HepG2 (cell line): ENCODE results near the gene LRRC73. TPM values are rescaled to one million over a fixed set of nuclear protein-coding genes. Genes with fewer than 3 reads are reported as not detected.

Experiments
- ARHGAP35 ChIP-seq: sonication (generic); formaldehyde crosslinking; IDR thresholded peaks from 2 replicates; pipeline ENCODE4 v1.9.0; 2022; ENCODE audit warnings: mild to moderate bottlenecking, inconsistent platforms, moderate library complexity, missing genetic modification reagents, borderline replicate concordance
- IKZF1 ChIP-seq: fragments of 450-650 bp; IDR thresholded peaks from 2 replicates; pipeline ENCODE4 v1.7.1; 2016
- MED8 ChIP-seq: sonication (generic); formaldehyde crosslinking; IDR thresholded peaks from 2 replicates; pipeline ENCODE4 v1.8.1; 2023; ENCODE audit warnings: mild to moderate bottlenecking, missing genetic modification reagents; ENCODE audit not compliant: insufficient replicate concordance
- MIXL1 ChIP-seq: IDR thresholded peaks from 2 replicates; pipeline ENCODE4 v1.6.1; 2016
- NR2C2 ChIP-seq: sonication (generic); formaldehyde crosslinking; IDR thresholded peaks from 2 replicates; pipeline ENCODE4 v1.4.0; 2020; ENCODE audit warnings: missing genetic modification reagents, mild to moderate bottlenecking, moderate library complexity, borderline replicate concordance
- PRPF4 ChIP-seq: fragments of 200-400 bp; formaldehyde crosslinking; IDR thresholded peaks from 2 replicates; pipeline ENCODE4 v1.6.1; 2016; ENCODE audit warnings: low read length, low read depth; ENCODE audit not compliant: poor library complexity, severe bottlenecking
- RARA ChIP-seq: IDR thresholded peaks from 2 replicates; pipeline ENCODE4 v1.6.1; 2016; ENCODE audit warnings: missing genetic modification reagents, missing compliant biosample characterization
- RARG ChIP-seq: sonication (generic); formaldehyde crosslinking; IDR thresholded peaks from 2 replicates; pipeline ENCODE4 v1.4.0; 2020; ENCODE audit warnings: low read depth, mild to moderate bottlenecking, missing genetic modification reagents
- RNF2 ChIP-seq: fragments of 450-650 bp; conservative IDR thresholded peaks from 2 replicates; pipeline ENCODE4 v1.6.1; 2016; ENCODE audit warnings: low read depth
- RORA ChIP-seq: sonication (generic); formaldehyde crosslinking; IDR thresholded peaks from 2 replicates; pipeline ENCODE4 v1.5.0; 2020; ENCODE audit warnings: mild to moderate bottlenecking, missing genetic modification reagents, moderate library complexity
- SNAI1 ChIP-seq: sonication (generic); formaldehyde crosslinking; IDR thresholded peaks from 2 replicates; pipeline ENCODE4 v1.5.0; 2020; ENCODE audit warnings: mild to moderate bottlenecking, missing genetic modification reagents, borderline replicate concordance
- TBX2 ChIP-seq: sonication (generic); formaldehyde crosslinking; IDR thresholded peaks from 2 replicates; pipeline ENCODE4 v1.5.0; 2020; ENCODE audit warnings: missing genetic modification reagents, mild to moderate bottlenecking, borderline replicate concordance
- TRIM24 ChIP-seq: sonication (generic); formaldehyde crosslinking; IDR thresholded peaks from 2 replicates; pipeline ENCODE4 v1.8.0; 2022; ENCODE audit warnings: mild to moderate bottlenecking, missing genetic modification reagents
- ZNF124 ChIP-seq: sonication (generic); formaldehyde crosslinking; IDR thresholded peaks from 2 replicates; pipeline ENCODE4 v1.4.0; 2020; ENCODE audit warnings: missing genetic modification reagents
- ZNF335 ChIP-seq: sonication (generic); formaldehyde crosslinking; IDR thresholded peaks from 2 replicates; pipeline ENCODE4 v1.4.0; 2020; ENCODE audit warnings: missing genetic modification reagents
- ZNF547 ChIP-seq: sonication (generic); formaldehyde crosslinking; IDR thresholded peaks from 2 replicates; pipeline ENCODE4 v1.5.1; 2020; ENCODE audit warnings: mild to moderate bottlenecking, missing genetic modification reagents
- ZNF556 ChIP-seq: sonication (generic); formaldehyde crosslinking; IDR thresholded peaks from 2 replicates; pipeline ENCODE4 v1.4.0; 2020; ENCODE audit warnings: mild to moderate bottlenecking, missing genetic modification reagents, borderline replicate concordance
- ZNF781 ChIP-seq: sonication (generic); formaldehyde crosslinking; IDR thresholded peaks from 2 replicates; pipeline ENCODE4 v1.5.1; 2020; ENCODE audit warnings: borderline replicate concordance, mild to moderate bottlenecking, missing genetic modification reagents; ENCODE audit errors: not compliant biosample characterization
- polyA plus RNA-seq, 8 experiments: library from polyadenylated mRNA; depleted of rRNA in 3 of 8; stranded (reverse) in 7 of 8; unstranded in 1 of 8; fragments of >200 nt; fragmentation: Illumina TruSeq in 4 of 8; extraction: Trizol in 4 of 8; gene quantifications; 2 replicates each; pipeline versions ENCODE4 v1.2.1 to v1.2.3, GENCODE V29; 2011 to 2016; ENCODE audit warnings: low read depth in 4 of 8, missing spikeins in 1 of 8, mixed read lengths in 1 of 8; ENCODE audit not compliant: insufficient read depth in 1 of 8
- total RNA-seq, 5 experiments: library from RNA; depleted of rRNA; stranded (reverse); fragments of >200 nt; fragmentation: Illumina TruSeq; extraction: Trizol; gene quantifications; 2 replicates each; pipeline ENCODE4 v1.2.3, GENCODE V29; 2016; ENCODE audit warnings: low read depth in 1 of 5
- TF ChIP-seq, protein P1 (sequence below): sonication (generic); formaldehyde crosslinking; IDR thresholded peaks from 2 replicates; pipeline ENCODE4 v1.4.0; 2020; ENCODE audit warnings: mild to moderate bottlenecking, missing genetic modification reagents, borderline replicate concordance
- TF ChIP-seq, protein P2 (sequence below): sonication (generic); formaldehyde crosslinking; IDR thresholded peaks from 2 replicates; pipeline ENCODE4 v1.4.0; 2020; ENCODE audit warnings: low read depth, missing genetic modification reagents
- TF ChIP-seq, protein P3 (sequence below): sonication (generic); formaldehyde crosslinking; IDR thresholded peaks from 2 replicates; pipeline ENCODE4 v1.8.0; 2022; ENCODE audit warnings: mild to moderate bottlenecking, missing genetic modification reagents, borderline replicate concordance

Gene LRRC73
- total and polyA plus RNA-seq, 2 of the 13 experiments (the other 11 are each of a cell fraction or from before 2014, with no cell fraction given): 0.11 to 0.12 TPM

DNA sequence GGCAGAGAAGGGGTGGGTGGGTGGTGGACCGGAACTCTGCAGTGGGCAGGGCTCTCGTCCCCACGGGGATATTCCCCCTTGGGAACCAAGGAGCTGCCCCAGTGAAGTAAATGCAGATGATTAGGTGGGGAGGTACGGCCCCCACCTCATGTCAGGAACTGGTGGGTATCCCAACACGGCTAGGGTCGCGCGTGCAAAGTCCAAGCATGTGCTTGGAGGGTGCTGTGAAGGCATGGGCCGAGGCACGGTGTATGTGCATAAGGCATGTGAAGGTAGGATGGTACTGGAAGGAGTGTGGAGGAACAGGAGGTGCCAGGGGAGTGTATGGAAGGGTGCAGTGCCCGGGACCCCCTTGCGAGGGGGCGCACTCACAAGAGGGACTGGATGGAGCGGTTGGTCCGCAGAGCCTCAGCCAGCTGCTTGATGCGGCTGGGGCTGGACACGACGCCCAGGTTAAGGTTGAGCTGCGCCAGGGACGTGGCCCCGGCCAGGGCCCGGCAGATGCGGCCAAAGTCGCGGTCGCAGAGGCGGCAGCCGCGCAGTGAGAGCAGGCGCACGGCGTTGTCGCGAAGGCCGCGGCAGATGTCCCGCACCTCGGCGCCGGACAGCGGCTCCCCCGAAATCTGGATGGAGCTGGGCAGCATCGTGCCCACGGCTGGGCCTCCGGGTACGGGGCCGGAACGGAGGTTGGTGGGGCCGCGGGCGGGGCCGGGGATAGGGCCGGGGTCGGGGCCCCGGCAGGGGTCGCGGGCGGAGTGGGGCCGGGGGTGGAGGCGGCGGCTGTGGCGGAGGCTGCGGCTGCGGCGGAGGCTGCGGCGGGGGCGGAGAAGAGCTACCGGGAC is 783 bp downstream of the LRRC73 start (continued):
- TF ChIP-seq SNAI1 (CRISPR knock-in tag): no peak
- no peak for TF ChIP-seq ZNF556 (CRISPR knock-in tag)
- no peak for TF ChIP-seq ZNF781 (CRISPR knock-in tag)
- peak; percentile 77 for TF ChIP-seq RNF2
- no peak for TF ChIP-seq ZNF547 (CRISPR knock-in tag)
- TF ChIP-seq, protein P1, sequence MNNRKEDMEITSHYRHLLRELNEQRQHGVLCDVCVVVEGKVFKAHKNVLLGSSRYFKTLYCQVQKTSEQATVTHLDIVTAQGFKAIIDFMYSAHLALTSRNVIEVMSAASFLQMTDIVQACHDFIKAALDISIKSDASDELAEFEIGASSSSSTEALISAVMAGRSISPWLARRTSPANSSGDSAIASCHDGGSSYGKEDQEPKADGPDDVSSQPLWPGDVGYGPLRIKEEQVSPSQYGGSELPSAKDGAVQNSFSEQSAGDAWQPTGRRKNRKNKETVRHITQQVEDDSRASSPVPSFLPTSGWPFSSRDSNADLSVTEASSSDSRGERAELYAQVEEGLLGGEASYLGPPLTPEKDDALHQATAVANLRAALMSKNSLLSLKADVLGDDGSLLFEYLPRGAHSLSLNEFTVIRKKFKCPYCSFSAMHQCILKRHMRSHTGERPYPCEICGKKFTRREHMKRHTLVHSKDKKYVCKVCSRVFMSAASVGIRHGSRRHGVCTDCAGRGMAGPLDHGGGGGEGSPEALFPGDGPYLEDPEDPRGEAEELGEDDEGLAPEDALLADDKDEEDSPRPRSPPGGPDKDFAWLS (CRISPR knock-in tag): 0 out of 2 replicates have a peak, but pooled peaks have one; percentile 57
- no peak for TF ChIP-seq ZNF124 (CRISPR knock-in tag)
- TF ChIP-seq MED8 (CRISPR knock-in tag): no peak
- TF ChIP-seq ZNF335 (CRISPR knock-in tag): no peak
- no peak for TF ChIP-seq TBX2 (CRISPR knock-in tag)
- TF ChIP-seq MIXL1 (CRISPR knock-in tag): no peak
- no peak for TF ChIP-seq RARA
- TF ChIP-seq RORA: no peak
- TF ChIP-seq, protein P2, sequence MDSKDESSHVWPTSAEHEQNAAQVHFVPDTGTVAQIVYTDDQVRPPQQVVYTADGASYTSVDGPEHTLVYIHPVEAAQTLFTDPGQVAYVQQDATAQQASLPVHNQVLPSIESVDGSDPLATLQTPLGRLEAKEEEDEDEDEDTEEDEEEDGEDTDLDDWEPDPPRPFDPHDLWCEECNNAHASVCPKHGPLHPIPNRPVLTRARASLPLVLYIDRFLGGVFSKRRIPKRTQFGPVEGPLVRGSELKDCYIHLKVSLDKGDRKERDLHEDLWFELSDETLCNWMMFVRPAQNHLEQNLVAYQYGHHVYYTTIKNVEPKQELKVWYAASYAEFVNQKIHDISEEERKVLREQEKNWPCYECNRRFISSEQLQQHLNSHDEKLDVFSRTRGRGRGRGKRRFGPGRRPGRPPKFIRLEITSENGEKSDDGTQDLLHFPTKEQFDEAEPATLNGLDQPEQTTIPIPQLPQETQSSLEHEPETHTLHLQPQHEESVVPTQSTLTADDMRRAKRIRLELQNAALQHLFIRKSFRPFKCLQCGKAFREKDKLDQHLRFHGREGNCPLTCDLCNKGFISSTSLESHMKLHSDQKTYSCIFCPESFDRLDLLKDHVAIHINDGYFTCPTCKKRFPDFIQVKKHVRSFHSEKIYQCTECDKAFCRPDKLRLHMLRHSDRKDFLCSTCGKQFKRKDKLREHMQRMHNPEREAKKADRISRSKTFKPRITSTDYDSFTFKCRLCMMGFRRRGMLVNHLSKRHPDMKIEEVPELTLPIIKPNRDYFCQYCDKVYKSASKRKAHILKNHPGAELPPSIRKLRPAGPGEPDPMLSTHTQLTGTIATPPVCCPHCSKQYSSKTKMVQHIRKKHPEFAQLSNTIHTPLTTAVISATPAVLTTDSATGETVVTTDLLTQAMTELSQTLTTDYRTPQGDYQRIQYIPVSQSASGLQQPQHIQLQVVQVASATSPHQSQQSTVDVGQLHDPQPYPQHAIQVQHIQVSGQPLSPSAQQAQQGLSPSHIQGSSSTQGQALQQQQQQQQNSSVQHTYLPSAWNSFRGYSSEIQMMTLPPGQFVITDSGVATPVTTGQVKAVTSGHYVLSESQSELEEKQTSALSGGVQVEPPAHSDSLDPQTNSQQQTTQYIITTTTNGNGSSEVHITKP (CRISPR knock-in tag): no peak
- no peak for TF ChIP-seq IKZF1
- TF ChIP-seq ARHGAP35 (CRISPR knock-in tag): no peak; the same call in 1 of the 2 replicates
- no peak for TF ChIP-seq TRIM24
- TF ChIP-seq, protein P3, sequence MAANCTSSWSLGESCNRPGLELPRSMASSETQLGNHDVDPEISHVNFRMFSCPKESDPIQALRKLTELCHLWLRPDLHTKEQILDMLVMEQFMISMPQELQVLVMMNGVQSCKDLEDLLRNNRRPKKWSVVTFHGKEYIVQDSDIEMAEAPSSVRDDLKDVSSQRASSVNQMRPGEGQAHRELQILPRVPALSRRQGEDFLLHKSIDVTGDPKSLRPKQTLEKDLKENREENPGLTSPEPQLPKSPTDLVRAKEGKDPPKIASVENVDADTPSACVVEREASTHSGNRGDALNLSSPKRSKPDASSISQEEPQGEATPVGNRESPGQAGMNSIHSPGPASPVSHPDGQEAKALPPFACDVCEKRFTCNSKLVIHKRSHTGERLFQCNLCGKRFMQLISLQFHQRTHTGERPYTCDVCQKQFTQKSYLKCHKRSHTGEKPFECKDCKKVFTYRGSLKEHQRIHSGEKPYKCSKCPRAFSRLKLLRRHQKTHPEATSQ: no peak
- TF ChIP-seq PRPF4: no peak
- TF ChIP-seq NR2C2 (CRISPR knock-in tag): 0 out of 2 replicates have a peak, but pooled peaks have one; percentile 32
- TF ChIP-seq RARG (CRISPR knock-in tag): no peak
